ENCODE results near the gene MADD. TPM values are rescaled to one million over a fixed set of nuclear protein-coding genes. Genes with fewer than 3 reads are reported as not detected.

The MADD gene
- total RNA-seq = 10 to 100 TPM; 47.8 to 83.2 (median 72.9) TPM

DNA sequence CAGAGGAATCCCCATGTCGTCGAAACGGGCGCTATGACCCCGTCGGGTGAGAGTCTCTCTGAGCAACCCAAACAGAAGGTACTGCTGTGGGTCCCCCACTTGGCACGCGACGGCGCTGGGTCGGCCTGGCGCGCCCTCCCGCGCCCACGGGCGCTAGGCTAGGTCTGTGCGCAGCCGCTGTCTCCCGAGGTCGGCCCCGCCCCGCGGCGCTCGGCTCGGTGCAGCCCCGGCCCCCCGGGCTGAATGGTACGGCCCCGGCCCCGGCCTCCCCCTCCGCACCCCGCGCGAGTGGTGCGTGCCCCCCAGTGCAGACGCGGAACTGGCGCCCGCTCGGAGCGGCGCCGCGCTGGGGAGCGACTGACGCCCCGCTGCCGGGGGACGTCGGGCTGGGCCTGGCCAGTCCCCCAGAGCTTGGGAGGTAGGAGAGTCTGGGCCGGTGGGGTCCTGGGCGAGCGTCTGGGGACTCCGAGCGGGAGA, at the start of gene MADD:
Gene MADD, plus strand, starts transcription at position 305 of the 477 bp plus-strand sequence.
- peak; percentile 63 to 72 for TF ChIP-seq POLR2A (IDR thresholded peaks at IDR 0.05)
- peak in 2 of 6 experiments; percentile 3 to 24 for TF ChIP-seq CTCF (IDR thresholded peaks at IDR 0.05)
- no peaks in the 10 kb centered on the region for H3K27me3 ChIP-seq
- no peaks in the 10 kb centered on the region for H3K9me3 ChIP-seq
- peaks cover 0 to 13% (median 0%) of the 10 kb centered on the region in 3 donors for H3K36me3 ChIP-seq
- peak within 1 kb of the TSS; percentile 76 to 86 (median 84) for H3K4me3 ChIP-seq
- H3K4me1 ChIP-seq = peaks cover 0 to 39% (median 18%) of the 10 kb centered on the region in 4 donors
- peak; percentile 89 to 95 (median 94) for DNase-seq
- peak within 1 kb of the TSS; percentile 94 to 97 (median 96) for H3K27ac ChIP-seq

GRCh38 chr11:47220401-47220821, 49.5 kb upstream of the MADD start:
- no peaks in the 10 kb centered on the region for H3K27me3 ChIP-seq
- H3K9me3 ChIP-seq = no peaks in the 10 kb centered on the region
- H3K4me1 ChIP-seq = peaks cover 0 to 28% (median 7%) of the 10 kb centered on the region in 4 donors
- H3K4me3 ChIP-seq = no peak overlapping the region
- no peak for DNase-seq
- no peak overlapping the region for H3K27ac ChIP-seq
- H3K36me3 ChIP-seq = peaks cover 0 to 16% (median 0%) of the 10 kb centered on the region in 3 donors
- no peak for TF ChIP-seq POLR2A (IDR thresholded peaks at IDR 0.05)

- TF ChIP-seq POLR2A (IDR thresholded peaks at IDR 0.05) (no peak), CTCF (IDR thresholded peaks at IDR 0.05) (no peak)
- H3K36me3 ChIP-seq = peaks cover 0 to 20% (median 0%) of the 10 kb centered on the region in 3 donors
- no peak for DNase-seq
Observed at GRCh38 chr11:47222696-47223095, 47.2 kb upstream of the MADD start.

GRCh38 chr11:47225552-47226400, 44.2 kb upstream of the MADD start:
- DNase-seq = no peak
- no peaks in the 10 kb centered on the region for H3K9me3 ChIP-seq
- TF ChIP-seq POLR2A (IDR thresholded peaks at IDR 0.05) (no peak), CTCF (IDR thresholded peaks at IDR 0.05) (no peak)
- no peak overlapping the region for H3K27ac ChIP-seq
- peaks cover 0 to 9% (median 0%) of the 10 kb centered on the region in 3 donors for H3K36me3 ChIP-seq
- H3K4me3 ChIP-seq = no peak overlapping the region
- no peaks in the 10 kb centered on the region for H3K4me1 ChIP-seq
- no peaks in the 10 kb centered on the region for H3K27me3 ChIP-seq

More at GRCh38 chr11:47222696-47223095, 47.2 kb upstream of the MADD start:
- Histone ChIP-seq H3K4me3 (no peak overlapping the region), H3K9me3 (no peaks in the 10 kb centered on the region), H3K27me3 (no peaks in the 10 kb centered on the region), H3K27ac (no peak overlapping the region), H3K4me1 (peaks cover 0 to 6% (median 0%) of the 10 kb centered on the region in 4 donors)

DNA sequence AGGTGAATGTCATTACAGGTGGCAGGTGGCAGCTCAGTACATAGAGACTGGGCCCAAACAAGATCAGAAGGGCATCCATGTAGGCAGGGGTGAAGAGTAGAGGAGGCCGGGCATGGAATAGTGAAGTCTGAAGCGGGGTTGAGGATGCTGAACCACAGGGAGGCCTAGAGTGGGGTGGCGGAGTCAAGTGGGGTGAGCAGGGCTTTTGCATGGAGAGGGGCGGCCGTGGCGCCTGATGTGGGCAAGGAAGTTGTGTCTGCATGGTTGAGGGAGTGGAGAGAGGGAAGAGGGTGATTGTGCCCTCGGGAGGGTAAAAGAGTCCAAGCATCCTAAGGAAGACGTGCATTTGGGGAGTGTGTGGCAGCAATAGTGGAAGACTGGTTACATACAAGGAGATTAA, 40.8 kb upstream of the MADD start:
- Histone ChIP-seq H3K4me1 (peaks cover 0 to 9% (median 0%) of the 10 kb centered on the region in 4 donors), H3K9me3 (no peaks in the 10 kb centered on the region), H3K27me3 (no peaks in the 10 kb centered on the region), H3K27ac (no peak overlapping the region), H3K4me3 (no peak overlapping the region), H3K36me3 (peaks cover 0 to 11% (median 0%) of the 10 kb centered on the region in 3 donors)
- DNase-seq = no peak
- no peak for TF ChIP-seq POLR2A (IDR thresholded peaks at IDR 0.05)

- TF ChIP-seq POLR2A (IDR thresholded peaks at IDR 0.05) (no peak), CTCF (IDR thresholded peaks at IDR 0.05) (no peak)
- DNase-seq = peak in 1 of 3 donors; percentile 73
- H3K4me3 ChIP-seq = no peak overlapping the region
- no peak overlapping the region for H3K27ac ChIP-seq
- H3K36me3 ChIP-seq = peaks cover 0 to 8% (median 0%) of the 10 kb centered on the region in 3 donors
- peaks cover 0 to 9% (median 0%) of the 10 kb centered on the region in 4 donors for H3K4me1 ChIP-seq
- H3K27me3 ChIP-seq = no peaks in the 10 kb centered on the region
- H3K9me3 ChIP-seq = no peaks in the 10 kb centered on the region
Observed at GRCh38 chr11:47233051-47233450, 36.9 kb upstream of the MADD start.
